Lower lobe of right lung (tissue), 2 donors: ENCODE measurements around the gene FNBP1. TPM values are rescaled to one million over a fixed set of nuclear protein-coding genes. Genes with fewer than 3 reads are reported as not detected.
"Not testable (repeated sequence)": the region's sequence is repeated elsewhere in the genome, so short reads cannot be mapped to it uniquely, and the experiment has no call there.

ENCODE experiments used
- ATAC-seq, 2 donors: fragments of 200-7000 bp; cut with Tn5 transposase; one replicate each; pipeline ENCODE4 v1.9.1; 2020 to 2022; ENCODE audit warnings: mild to moderate bottlenecking in 2 of 2, moderate library complexity in 2 of 2
- DNase-seq: peaks from one replicate; pipeline ENCODE4 v3.0.0-alpha.2; 2020
- H3K27ac ChIP-seq: fragments of 200-600 bp; one replicate; pipeline ENCODE4 v1.8.0; 2022
- H3K27me3 ChIP-seq: fragments of 200-600 bp; one replicate; pipeline ENCODE4 v1.8.0; 2022; ENCODE audit warnings: low read depth
- H3K36me3 ChIP-seq: fragments of 200-600 bp; one replicate; pipeline ENCODE4 v1.8.0; 2022; ENCODE audit warnings: mild to moderate bottlenecking
- H3K4me1 ChIP-seq: fragments of 200-600 bp; one replicate; pipeline ENCODE4 v1.8.0; 2022
- H3K4me3 ChIP-seq: fragments of 200-600 bp; one replicate; pipeline ENCODE4 v1.8.0; 2022; ENCODE audit warnings: mild to moderate bottlenecking
- H3K9me3 ChIP-seq: fragments of 200-600 bp; one replicate; pipeline ENCODE4 v1.8.0; 2022
- CTCF ChIP-seq: fragments of 200-600 bp; IDR thresholded peaks from one replicate; pipeline ENCODE4 v1.8.0; 2022; ENCODE audit warnings: antibody characterized with exemption, mild to moderate bottlenecking
- intact Hi-C: fragments of 100-400 bp; cut with DNase I; formaldehyde crosslinking; loops from one replicate; pipeline ENCODE4 v1.11.0; 2022
- total RNA-seq: library from RNA; stranded (reverse); fragmentation: NEBNext Ultra II Directional; extraction: Animal tissue kit (Norgen Biotek cat#: 25700); gene quantifications from one replicate; pipeline ENCODE4 v1.2.1, GENCODE V29; 2021
- donor health status: DM: no; HTN: yes; CAD: no; lungs with severe emphysema.

FNBP1 gene
- total RNA-seq, 1 donor from 2014 or later = 61.1 TPM

- intact Hi-C loops = no loop called here
- no peak overlapping the region for H3K4me3 ChIP-seq
- H3K4me1 ChIP-seq = peaks cover 22% of the 10 kb centered on the region
- peaks cover 9% of the 10 kb centered on the region for H3K9me3 ChIP-seq
- no peaks in the 10 kb centered on the region for H3K27me3 ChIP-seq
- ATAC-seq (no peak), DNase-seq (no peak)
- H3K27ac ChIP-seq = peak overlapping the region; percentile 70
- TF ChIP-seq CTCF = no peak
- peaks cover 5% of the 10 kb centered on the region for H3K36me3 ChIP-seq
These were observed 96.6 kb downstream of the FNBP1 start for GRCh38 chr9:129946246-129946995.

- H3K9me3 ChIP-seq = peaks cover 9% of the 10 kb centered on the region
These were observed 97.7 kb downstream of the FNBP1 start for GRCh38 chr9:129945314-129945713.

GRCh38 chr9:129944506-129945116 is 98.4 kb downstream of the FNBP1 start:
- no peak overlapping the region for H3K4me3 ChIP-seq
- DNase-seq = no peak
- no peak for TF ChIP-seq CTCF
- peak; percentile 84 to 87 for ATAC-seq
- H3K4me1 ChIP-seq = peaks cover 22% of the 10 kb centered on the region
- peak overlapping the region; percentile 70 for H3K27ac ChIP-seq
- peaks cover 9% of the 10 kb centered on the region for H3K9me3 ChIP-seq
- H3K36me3 ChIP-seq = no peaks in the 10 kb centered on the region
- intact Hi-C loops = no loop called here
- no peaks in the 10 kb centered on the region for H3K27me3 ChIP-seq

More at GRCh38 chr9:129945314-129945713, 97.7 kb downstream of the FNBP1 start:
- intact Hi-C loops = no loop called here
- Histone ChIP-seq H3K27me3 (no peaks in the 10 kb centered on the region), H3K36me3 (no peaks in the 10 kb centered on the region), H3K4me3 (no peak overlapping the region), H3K27ac (peak overlapping the region; percentile 70), H3K4me1 (peaks cover 22% of the 10 kb centered on the region)
- no peak for TF ChIP-seq CTCF
- no peak for DNase-seq
- ATAC-seq = peak in 1 of 2 donors; percentile 71

GRCh38 chr9:129939431-129939830 is 103.6 kb downstream of the FNBP1 start:
- Histone ChIP-seq H3K36me3 (no peaks in the 10 kb centered on the region), H3K4me3 (no peak overlapping the region), H3K27me3 (no peaks in the 10 kb centered on the region), H3K9me3 (peaks cover 9% of the 10 kb centered on the region), H3K4me1 (peaks cover 39% of the 10 kb centered on the region), H3K27ac (no peak overlapping the region)
- ATAC-seq = no peak
- intact Hi-C loops = no loop called here
- no peak for DNase-seq
- no peak for TF ChIP-seq CTCF

- Histone ChIP-seq H3K36me3 (no peaks in the 10 kb centered on the region), H3K4me1 (peaks cover 42% of the 10 kb centered on the region), H3K27ac (peak overlapping the region; percentile 31), H3K27me3 (no peaks in the 10 kb centered on the region), H3K4me3 (no peak overlapping the region), H3K9me3 (peaks cover 9% of the 10 kb centered on the region)
- intact Hi-C loops = no loop called here
- ATAC-seq = no peak
- no peak for DNase-seq
- TF ChIP-seq CTCF = no peak
These were observed 104.6 kb downstream of the FNBP1 start for GRCh38 chr9:129938291-129938979.

- intact Hi-C loops, H3K4me3 ChIP-seq, H3K36me3 ChIP-seq, ATAC-seq, DNase-seq, H3K9me3 ChIP-seq, H3K27me3 ChIP-seq: not testable (repeated sequence)
- H3K4me1 ChIP-seq = peaks cover 47% of the 10 kb centered on the region
- H3K27ac ChIP-seq = peak overlapping the region; percentile 31
These were observed 105.1 kb downstream of the FNBP1 start for GRCh38 chr9:129937879-129938278.
